NB4 (cell line): Measurements from ENCODE around the gene TMEM86B.

Source experiments
- POLR2A ChIP-seq: IDR thresholded peaks from 2 replicates; pipeline ENCODE4 v1.6.1; 2011; ENCODE audit warnings: mild to moderate bottlenecking; ENCODE audit not compliant: insufficient read length; ENCODE audit errors: extremely low read depth
- TF ChIP-seq, protein P1 (sequence below): IDR thresholded peaks from one replicate; pipeline ENCODE4 v1.5.1; 2012; ENCODE audit warnings: low read depth, low read length
- TF ChIP-seq, protein P2 (sequence below): IDR thresholded peaks from 2 replicates; pipeline ENCODE4 v1.6.1; 2011; ENCODE audit warnings: low read depth, low read length

DNA sequence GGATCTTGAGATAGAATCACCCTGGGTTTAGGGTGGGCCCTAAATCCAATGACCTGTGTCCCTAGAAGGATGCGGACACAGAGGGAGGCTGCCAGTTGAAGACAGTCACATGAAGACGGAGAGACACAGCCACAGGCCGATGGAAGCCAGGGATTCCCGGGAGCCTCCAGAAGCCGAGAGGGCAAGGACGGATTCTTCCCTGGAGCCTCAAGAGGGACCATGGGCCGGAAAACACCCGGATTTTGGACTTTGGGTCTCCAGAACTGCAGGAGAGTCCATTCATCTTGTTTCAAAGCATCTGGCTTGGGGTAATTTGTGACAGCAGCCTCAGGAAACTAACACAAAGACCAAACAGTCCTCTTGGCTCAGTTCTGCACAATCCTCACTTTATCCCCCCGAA is 2.3 kb downstream of the TMEM86B start:
- TF ChIP-seq, protein P1, sequence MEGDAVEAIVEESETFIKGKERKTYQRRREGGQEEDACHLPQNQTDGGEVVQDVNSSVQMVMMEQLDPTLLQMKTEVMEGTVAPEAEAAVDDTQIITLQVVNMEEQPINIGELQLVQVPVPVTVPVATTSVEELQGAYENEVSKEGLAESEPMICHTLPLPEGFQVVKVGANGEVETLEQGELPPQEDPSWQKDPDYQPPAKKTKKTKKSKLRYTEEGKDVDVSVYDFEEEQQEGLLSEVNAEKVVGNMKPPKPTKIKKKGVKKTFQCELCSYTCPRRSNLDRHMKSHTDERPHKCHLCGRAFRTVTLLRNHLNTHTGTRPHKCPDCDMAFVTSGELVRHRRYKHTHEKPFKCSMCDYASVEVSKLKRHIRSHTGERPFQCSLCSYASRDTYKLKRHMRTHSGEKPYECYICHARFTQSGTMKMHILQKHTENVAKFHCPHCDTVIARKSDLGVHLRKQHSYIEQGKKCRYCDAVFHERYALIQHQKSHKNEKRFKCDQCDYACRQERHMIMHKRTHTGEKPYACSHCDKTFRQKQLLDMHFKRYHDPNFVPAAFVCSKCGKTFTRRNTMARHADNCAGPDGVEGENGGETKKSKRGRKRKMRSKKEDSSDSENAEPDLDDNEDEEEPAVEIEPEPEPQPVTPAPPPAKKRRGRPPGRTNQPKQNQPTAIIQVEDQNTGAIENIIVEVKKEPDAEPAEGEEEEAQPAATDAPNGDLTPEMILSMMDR, result no peak
- TF ChIP-seq POLR2A, result no peak
- TF ChIP-seq, protein P2, sequence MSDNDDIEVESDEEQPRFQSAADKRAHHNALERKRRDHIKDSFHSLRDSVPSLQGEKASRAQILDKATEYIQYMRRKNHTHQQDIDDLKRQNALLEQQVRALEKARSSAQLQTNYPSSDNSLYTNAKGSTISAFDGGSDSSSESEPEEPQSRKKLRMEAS, result no peak
